Cardiac muscle cell (in vitro differentiated cells and primary cell): ENCODE results near the gene JARID2. TPM values are rescaled to one million over a fixed set of nuclear protein-coding genes. Genes with fewer than 3 reads are reported as not detected.

ENCODE experiments used
- DNase-seq, 2 donors: peaks; one replicate each; pipeline versions ENCODE4 v3.0.0 to v3.0.0-alpha.2; 2010 to 2017; ENCODE audit warnings: low read depth in 1 of 2, low spot score in 1 of 2
- H3K27ac ChIP-seq: fragments of 200-600 bp; sonication (generic); 2 replicates; pipeline ENCODE4 v1.5.1; 2016
- H3K27me3 ChIP-seq: fragments of 200-600 bp; sonication (generic); 2 replicates; pipeline ENCODE4 v1.6.0; 2016; ENCODE audit warnings: control low read depth
- H3K36me3 ChIP-seq: fragments of 200-600 bp; sonication (generic); 2 replicates; pipeline ENCODE4 v1.5.1; 2016; ENCODE audit warnings: control low read depth
- H3K4me1 ChIP-seq: fragments of 200-600 bp; sonication (generic); 2 replicates; pipeline ENCODE4 v1.8.1; 2017; ENCODE audit warnings: low read depth, mild to moderate bottlenecking, mixed run types
- H3K4me3 ChIP-seq: fragments of 200-600 bp; sonication (generic); 2 replicates; pipeline ENCODE4 v1.5.1; 2016; ENCODE audit warnings: mild to moderate bottlenecking
- H3K9me3 ChIP-seq: fragments of 200-600 bp; sonication (generic); 2 replicates; pipeline ENCODE4 v1.5.1; 2017; ENCODE audit warnings: low read depth, mild to moderate bottlenecking, control low read depth
- CTCF ChIP-seq: IDR thresholded peaks from 2 replicates; pipeline ENCODE4 v1.5.1; 2012; ENCODE audit warnings: low read depth, mild to moderate bottlenecking, low read length
- polyA plus RNA-seq: library from polyadenylated mRNA; unstranded; fragments of >200 nt; fragmentation: Nextera tagmentation; extraction: Ambion mirVana; gene quantifications from 2 replicates; pipeline ENCODE4 v1.2.1, GENCODE V29; 2016
- total RNA-seq: library from RNA; depleted of rRNA; stranded (reverse); fragments of >200 nt; gene quantifications from 2 replicates; pipeline ENCODE4 v1.2.3, GENCODE V29; 2016

The JARID2 gene
- total and polyA plus RNA-seq, 2 experiments from 2014 or later: 9.7 to 26.4 TPM

GRCh38 chr6:15570171-15570570 is 324.3 kb downstream of the JARID2 start:
- no peak overlapping the region for H3K4me3 ChIP-seq
- H3K27me3 ChIP-seq: no peaks in the 10 kb centered on the region
- H3K27ac ChIP-seq: no peak overlapping the region
- H3K4me1 ChIP-seq: no peaks in the 10 kb centered on the region
- no peaks in the 10 kb centered on the region for H3K9me3 ChIP-seq
- no peaks in the 10 kb centered on the region for H3K36me3 ChIP-seq
- TF ChIP-seq CTCF: no peak
- no peak for DNase-seq
